ENCODE results near the gene RUNX3.

DNA sequence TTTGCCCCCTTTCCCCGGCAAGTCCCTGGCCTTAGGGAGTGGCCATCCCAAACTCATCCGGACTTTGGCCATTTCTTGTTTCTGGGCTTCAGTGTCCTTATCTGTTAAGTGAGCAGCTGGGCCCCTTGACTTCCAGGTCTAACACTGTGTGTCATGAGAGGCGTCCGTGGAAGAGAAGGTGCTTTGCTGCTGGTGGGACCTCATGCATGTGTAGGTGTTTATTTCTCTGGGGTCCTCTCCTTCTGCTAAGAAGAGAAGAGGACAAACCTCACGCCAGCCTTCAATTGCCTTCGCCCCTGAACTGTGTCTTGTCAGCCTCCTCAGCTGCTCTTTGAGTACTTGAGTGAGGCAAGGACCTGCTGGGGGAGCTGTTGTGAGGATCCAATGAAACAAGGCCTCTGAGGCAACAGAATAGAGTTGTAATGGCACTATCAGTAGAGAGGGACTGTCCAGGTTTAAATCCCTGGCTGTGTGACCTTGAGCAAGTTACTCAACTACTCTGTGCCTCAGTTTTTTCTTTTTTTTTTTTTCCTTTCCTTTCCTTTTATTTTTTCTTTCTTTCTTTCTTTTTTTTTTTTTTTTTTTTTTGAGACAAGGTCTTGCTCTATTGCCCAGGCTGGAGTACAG lies 72.5 kb downstream of the RUNX3 start:
- no peak for TF ChIP-seq EZH2 (IDR thresholded peaks at IDR 0.05; ENCODE audit: low read length, unreplicated experiment)
- TF ChIP-seq, protein P1, sequence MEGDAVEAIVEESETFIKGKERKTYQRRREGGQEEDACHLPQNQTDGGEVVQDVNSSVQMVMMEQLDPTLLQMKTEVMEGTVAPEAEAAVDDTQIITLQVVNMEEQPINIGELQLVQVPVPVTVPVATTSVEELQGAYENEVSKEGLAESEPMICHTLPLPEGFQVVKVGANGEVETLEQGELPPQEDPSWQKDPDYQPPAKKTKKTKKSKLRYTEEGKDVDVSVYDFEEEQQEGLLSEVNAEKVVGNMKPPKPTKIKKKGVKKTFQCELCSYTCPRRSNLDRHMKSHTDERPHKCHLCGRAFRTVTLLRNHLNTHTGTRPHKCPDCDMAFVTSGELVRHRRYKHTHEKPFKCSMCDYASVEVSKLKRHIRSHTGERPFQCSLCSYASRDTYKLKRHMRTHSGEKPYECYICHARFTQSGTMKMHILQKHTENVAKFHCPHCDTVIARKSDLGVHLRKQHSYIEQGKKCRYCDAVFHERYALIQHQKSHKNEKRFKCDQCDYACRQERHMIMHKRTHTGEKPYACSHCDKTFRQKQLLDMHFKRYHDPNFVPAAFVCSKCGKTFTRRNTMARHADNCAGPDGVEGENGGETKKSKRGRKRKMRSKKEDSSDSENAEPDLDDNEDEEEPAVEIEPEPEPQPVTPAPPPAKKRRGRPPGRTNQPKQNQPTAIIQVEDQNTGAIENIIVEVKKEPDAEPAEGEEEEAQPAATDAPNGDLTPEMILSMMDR (conservative IDR thresholded peaks at IDR 0.05; ENCODE audit: low read depth, low read length), result no peak
